Thymus (tissue), 11 donors: ENCODE measurements around the gene EPHA3. TPM values are rescaled to one million over a fixed set of nuclear protein-coding genes. Genes with fewer than 3 reads are reported as not detected.

Experiments
- DNase-seq, 9 donors: peaks; one replicate each; pipeline ENCODE4 v3.0.0-alpha.2; 2013; ENCODE audit warnings: low spot score in 9 of 9, low read depth in 6 of 9, missing footprints in 1 of 9
- H3K27ac ChIP-seq, 2 donors: one replicate each; pipeline ENCODE4 v1.5.1; 2013; ENCODE audit warnings: control low read depth in 1 of 2, low read depth in 1 of 2, low read length in 1 of 2, mild to moderate bottlenecking in 1 of 2, moderate library complexity in 1 of 2
- H3K27me3 ChIP-seq, 2 donors: one replicate each; pipeline ENCODE4 v1.5.1; 2013; ENCODE audit warnings: low read length in 1 of 2; ENCODE audit not compliant: control insufficient read depth in 2 of 2, insufficient read depth in 1 of 2
- H3K36me3 ChIP-seq, 2 donors: one replicate each; pipeline ENCODE4 v1.5.1; 2013; ENCODE audit warnings: low read length in 1 of 2, mild to moderate bottlenecking in 1 of 2, moderate library complexity in 1 of 2; ENCODE audit not compliant: control insufficient read depth in 2 of 2, insufficient read depth in 2 of 2
- H3K4me1 ChIP-seq, 2 donors: one replicate each; pipeline ENCODE4 v1.5.1; 2013; ENCODE audit warnings: low read length in 2 of 2; ENCODE audit not compliant: control insufficient read depth in 2 of 2, insufficient read depth in 2 of 2
- H3K4me3 ChIP-seq, 2 donors: one replicate each; pipeline ENCODE4 v1.5.1; 2013; ENCODE audit warnings: low read length in 2 of 2, control low read depth in 1 of 2, mild to moderate bottlenecking in 1 of 2
- H3K9me3 ChIP-seq, 2 donors: one replicate each; pipeline ENCODE4 v1.5.1; 2013; ENCODE audit warnings: low read length in 1 of 2, mild to moderate bottlenecking in 1 of 2; ENCODE audit not compliant: control insufficient read depth in 2 of 2, insufficient read depth in 1 of 2
- WGBS: extraction: QIAGEN DNeasy Blood & Tissue Kit; methylation state at CpG from one replicate; pipeline ENCODE4 v1.1.7; 2013; 5-methylcytosine and 5-hydroxymethylcytosine counted together
- polyA plus RNA-seq: library from polyadenylated mRNA; stranded (reverse); fragments of 200-250 nt; gene quantifications from one replicate; pipeline ENCODE4 v1.2.3, GENCODE V29; 2013
- total RNA-seq: library from RNA; stranded (reverse); fragments of 120-200 nt; gene quantifications from one replicate; pipeline ENCODE4 v1.2.4, GENCODE V29; 2013
- donor health status: healthy.

The EPHA3 gene
- total and polyA plus RNA-seq, 2 donors, result 0.73 to 1.9 TPM

DNA sequence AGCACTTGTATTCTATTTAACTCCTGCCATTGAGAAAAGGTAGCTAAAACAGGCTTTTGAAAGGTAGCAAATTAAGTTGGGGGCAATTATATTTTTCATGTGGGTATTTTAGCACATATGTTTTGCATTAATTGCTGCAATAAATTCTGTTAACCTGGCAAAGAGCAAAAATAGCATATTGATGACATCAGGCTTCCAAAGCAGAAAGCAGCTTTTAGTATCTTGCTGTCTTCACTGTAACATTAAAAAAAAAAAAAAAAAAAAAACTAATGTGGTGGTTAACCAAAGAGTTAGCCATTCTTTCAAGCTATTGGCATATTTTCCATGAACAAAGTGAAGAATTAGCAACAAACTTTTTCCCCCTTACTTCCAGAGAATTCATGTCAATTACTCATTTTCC is 9.1 kb downstream of the EPHA3 start:
- no peaks in the 10 kb centered on the region for H3K36me3 ChIP-seq
- H3K27me3 ChIP-seq, result peaks cover 0 to 12% of the 10 kb centered on the region in 2 donors
- no peaks in the 10 kb centered on the region for H3K9me3 ChIP-seq
- no peak for DNase-seq
- H3K4me1 ChIP-seq, result no peaks in the 10 kb centered on the region
- H3K4me3 ChIP-seq, result no peak overlapping the region
- no peak overlapping the region for H3K27ac ChIP-seq

DNA sequence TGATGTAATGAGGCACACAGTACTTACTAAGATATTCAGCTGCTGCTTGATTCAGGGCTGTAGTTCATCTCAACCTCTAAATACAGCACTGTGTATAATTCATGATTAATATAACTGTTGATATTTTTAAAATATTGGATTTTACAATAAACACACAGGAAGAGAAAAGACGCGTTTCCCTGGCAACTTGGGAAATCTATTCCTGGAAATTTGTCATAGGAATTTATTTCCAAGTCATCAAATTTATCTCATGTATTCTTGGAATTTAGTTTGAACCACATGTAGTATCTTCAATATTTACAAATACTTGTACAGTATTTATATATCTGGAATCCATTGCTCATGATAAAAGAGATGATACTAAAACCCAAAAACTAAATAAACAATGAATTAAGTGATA is 30.6 kb downstream of the EPHA3 start:
- no peaks in the 10 kb centered on the region for H3K27me3 ChIP-seq
- no peak overlapping the region for H3K27ac ChIP-seq
- H3K4me1 ChIP-seq, result no peaks in the 10 kb centered on the region
- no peak for DNase-seq
- no peak overlapping the region for H3K4me3 ChIP-seq
- no peaks in the 10 kb centered on the region for H3K36me3 ChIP-seq
- no peaks in the 10 kb centered on the region for H3K9me3 ChIP-seq
- WGBS, result 96% methylated on average over 2 of the region's 2 CpGs

DNA sequence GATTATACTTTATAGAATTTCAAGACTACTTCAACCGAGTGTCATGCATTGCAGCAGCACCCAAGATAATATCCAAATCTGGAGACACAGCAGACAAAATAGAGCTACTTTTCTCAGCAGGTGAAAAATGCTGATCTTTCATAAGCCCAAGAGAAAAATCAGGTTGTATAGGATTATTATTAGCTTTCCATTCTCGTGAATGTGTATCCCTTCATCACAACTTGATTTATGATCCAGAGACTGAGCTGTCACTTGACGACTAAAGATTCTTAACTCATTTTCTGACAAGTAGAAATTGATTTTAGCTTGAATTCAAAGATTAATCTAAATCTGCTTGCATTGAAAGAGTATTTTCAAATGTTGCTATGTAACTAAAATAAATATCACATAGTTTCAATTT is 32.4 kb downstream of the EPHA3 start:
- Histone ChIP-seq H3K27ac (no peak overlapping the region), H3K4me3 (no peak overlapping the region), H3K4me1 (no peaks in the 10 kb centered on the region), H3K9me3 (no peaks in the 10 kb centered on the region), H3K27me3 (no peaks in the 10 kb centered on the region), H3K36me3 (no peaks in the 10 kb centered on the region)
- no peak for DNase-seq
- WGBS, result 82% methylated on average over 3 of the region's 3 CpGs

DNA sequence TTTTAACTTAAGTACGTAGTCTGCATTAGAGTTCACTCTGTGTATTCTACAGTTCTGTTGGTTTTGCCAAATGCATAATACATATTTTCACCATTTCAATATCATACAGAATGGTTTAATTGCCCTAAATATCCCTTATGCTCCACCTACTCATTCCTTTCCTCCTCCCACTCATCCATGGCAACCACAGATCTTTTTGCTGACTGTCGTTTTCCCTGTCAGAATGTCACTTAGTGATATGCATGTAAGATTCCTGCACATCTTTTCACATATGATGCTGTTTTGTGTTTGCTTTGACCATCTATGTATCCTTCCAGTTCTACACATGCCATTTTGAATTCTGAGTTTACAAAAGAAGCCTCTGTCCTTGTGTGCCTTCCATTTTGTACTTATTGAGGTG is 36.7 kb downstream of the EPHA3 start:
- H3K27me3 ChIP-seq, result no peaks in the 10 kb centered on the region
- no peak for DNase-seq
- H3K4me1 ChIP-seq, result no peaks in the 10 kb centered on the region
- H3K9me3 ChIP-seq, result no peaks in the 10 kb centered on the region
- H3K36me3 ChIP-seq, result no peaks in the 10 kb centered on the region
- no peak overlapping the region for H3K4me3 ChIP-seq
- 93% methylated on average over 2 of the region's 2 CpGs for WGBS
- H3K27ac ChIP-seq, result no peak overlapping the region

DNA sequence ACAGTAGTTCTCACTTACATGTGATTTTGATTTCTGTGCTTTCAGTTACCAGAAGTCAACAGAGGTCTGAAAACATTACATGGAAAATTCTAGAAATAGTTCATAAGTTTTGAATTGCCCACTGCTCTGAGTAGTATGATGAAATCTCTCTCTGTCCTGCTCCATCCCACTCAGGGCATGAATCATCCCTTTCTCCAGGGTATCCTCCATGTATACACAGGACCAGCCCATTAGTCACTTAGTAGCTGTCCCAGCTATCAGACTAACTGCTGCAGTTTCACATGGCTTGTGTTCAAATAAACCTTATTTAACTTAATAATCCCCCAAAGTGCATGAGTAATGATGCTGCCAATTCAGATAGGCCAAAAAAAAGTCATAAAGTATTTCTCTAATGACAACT is 38.6 kb downstream of the EPHA3 start:
- no peak overlapping the region for H3K27ac ChIP-seq
- H3K36me3 ChIP-seq, result no peaks in the 10 kb centered on the region
- no peaks in the 10 kb centered on the region for H3K27me3 ChIP-seq
- H3K4me3 ChIP-seq, result no peak overlapping the region
- no peak for DNase-seq
- no peaks in the 10 kb centered on the region for H3K9me3 ChIP-seq
- no peaks in the 10 kb centered on the region for H3K4me1 ChIP-seq

DNA sequence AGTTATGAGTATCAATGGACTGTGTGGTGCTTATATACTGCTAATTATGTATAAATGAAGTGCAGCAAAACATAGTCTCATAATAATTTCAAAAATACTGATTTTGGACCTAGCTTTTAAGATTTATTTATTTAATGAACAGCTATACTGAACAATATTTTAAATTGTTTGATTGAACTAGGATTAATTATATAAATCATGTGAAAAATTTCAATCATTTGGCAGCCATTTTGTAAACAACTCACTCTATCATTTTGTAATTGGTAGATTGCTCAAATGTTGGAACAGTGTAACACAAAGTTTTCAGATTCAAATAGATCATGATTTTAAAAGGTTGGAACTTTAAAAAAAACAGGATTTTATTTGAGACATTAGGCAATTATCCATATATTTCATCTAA is 47.0 kb downstream of the EPHA3 start:
- no peak overlapping the region for H3K4me3 ChIP-seq
- H3K4me1 ChIP-seq, result no peaks in the 10 kb centered on the region
- no peak for DNase-seq
- H3K27ac ChIP-seq, result no peak overlapping the region
- no peaks in the 10 kb centered on the region for H3K36me3 ChIP-seq
- H3K9me3 ChIP-seq, result no peaks in the 10 kb centered on the region
- no peaks in the 10 kb centered on the region for H3K27me3 ChIP-seq

DNA sequence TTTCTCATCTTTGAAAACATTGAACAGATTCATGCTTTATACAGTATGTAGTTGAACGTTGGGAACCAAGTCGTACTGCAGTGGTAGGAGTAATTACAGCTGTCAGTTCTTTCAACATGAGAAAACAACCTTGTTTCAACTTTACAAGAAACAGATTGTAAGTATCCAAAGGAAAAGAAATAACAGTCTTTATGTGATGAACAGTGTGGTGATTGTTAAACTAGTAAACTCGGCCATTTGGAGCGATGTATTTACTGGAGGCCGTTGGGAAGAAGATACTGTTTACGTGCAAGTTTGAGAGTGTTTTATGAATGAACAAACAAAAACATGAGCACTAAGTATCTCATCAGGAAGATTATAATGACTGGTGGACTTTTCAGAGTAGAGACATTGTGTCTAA is 48.4 kb downstream of the EPHA3 start:
- WGBS, result 96% methylated on average over 6 of the region's 6 CpGs
- H3K4me3 ChIP-seq, result no peak overlapping the region
- no peak overlapping the region for H3K27ac ChIP-seq
- no peaks in the 10 kb centered on the region for H3K4me1 ChIP-seq
- no peak for DNase-seq
- no peaks in the 10 kb centered on the region for H3K36me3 ChIP-seq
- no peaks in the 10 kb centered on the region for H3K9me3 ChIP-seq
- H3K27me3 ChIP-seq, result no peaks in the 10 kb centered on the region

DNA sequence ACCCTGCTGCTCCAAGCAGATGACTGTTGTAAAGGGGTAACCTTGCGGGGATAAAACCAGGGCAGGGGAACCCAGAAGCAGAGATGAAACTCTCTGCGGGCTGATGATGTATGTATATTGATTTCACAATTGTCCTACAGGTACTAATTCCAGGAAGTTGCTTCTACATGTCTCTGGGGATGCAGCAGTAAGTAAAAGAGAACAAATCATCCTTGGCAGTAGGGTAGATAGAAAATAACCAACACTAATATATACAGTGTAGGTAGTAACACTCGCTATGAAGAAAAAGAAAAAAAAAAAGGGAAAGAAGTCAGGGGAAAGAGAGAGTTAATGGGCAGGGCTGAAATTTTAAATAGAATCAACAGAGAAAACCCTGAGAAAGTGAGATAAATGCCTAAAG is 50.2 kb downstream of the EPHA3 start:
- no peak overlapping the region for H3K4me3 ChIP-seq
- no peak overlapping the region for H3K27ac ChIP-seq
- no peaks in the 10 kb centered on the region for H3K36me3 ChIP-seq
- 95% methylated on average over 3 of the region's 3 CpGs for WGBS
- H3K27me3 ChIP-seq, result no peaks in the 10 kb centered on the region
- H3K4me1 ChIP-seq, result no peaks in the 10 kb centered on the region
- H3K9me3 ChIP-seq, result no peaks in the 10 kb centered on the region
- no peak for DNase-seq

DNA sequence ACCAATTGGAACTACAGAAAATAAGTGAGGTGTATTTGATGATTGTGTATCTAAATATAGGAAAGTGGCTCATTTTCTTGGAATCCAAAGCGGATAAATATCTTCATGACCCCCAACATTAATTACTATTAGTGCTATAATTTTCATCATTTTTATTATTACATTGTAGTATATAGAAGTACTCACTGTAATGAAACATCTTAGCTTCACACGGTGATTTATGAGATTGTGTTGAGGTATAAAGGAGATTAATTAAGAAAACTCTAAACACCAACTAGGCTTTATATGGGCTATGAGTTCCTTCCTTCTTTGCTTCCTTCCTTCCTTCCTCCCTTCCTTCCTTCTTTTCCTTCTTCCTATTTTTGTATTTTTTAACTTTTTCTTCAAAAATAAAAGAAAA is 52.2 kb downstream of the EPHA3 start:
- Histone ChIP-seq H3K9me3 (no peaks in the 10 kb centered on the region), H3K4me3 (no peak overlapping the region), H3K27ac (no peak overlapping the region), H3K4me1 (no peaks in the 10 kb centered on the region), H3K36me3 (no peaks in the 10 kb centered on the region), H3K27me3 (no peaks in the 10 kb centered on the region)
- no peak for DNase-seq
- WGBS, result 97% methylated on average over 2 of the region's 2 CpGs

DNA sequence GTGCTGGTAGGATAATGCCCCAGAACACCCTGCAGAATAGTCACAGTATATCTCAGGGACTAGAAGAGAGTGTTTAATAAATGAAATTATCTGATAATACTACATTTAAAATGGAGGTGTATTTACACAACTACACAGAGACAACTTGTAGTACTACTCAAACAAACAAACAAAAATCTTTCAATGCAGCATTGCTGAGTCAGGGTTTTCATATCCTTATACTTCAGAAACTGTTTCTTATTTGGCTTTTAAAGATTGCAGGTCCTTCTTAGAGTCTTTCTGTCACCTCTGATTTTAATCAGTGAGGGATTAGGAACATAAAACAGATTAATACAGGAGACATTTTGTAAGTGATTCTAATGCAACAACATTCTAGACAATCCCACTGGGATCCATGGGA is 57.4 kb downstream of the EPHA3 start:
- no peak overlapping the region for H3K4me3 ChIP-seq
- no peak for DNase-seq
- H3K27ac ChIP-seq, result no peak overlapping the region
- no peaks in the 10 kb centered on the region for H3K4me1 ChIP-seq
- no peaks in the 10 kb centered on the region for H3K36me3 ChIP-seq
- H3K9me3 ChIP-seq, result no peaks in the 10 kb centered on the region
- H3K27me3 ChIP-seq, result no peaks in the 10 kb centered on the region
